ENCODE data around the gene XCL2.
"Not testable (repeated sequence)": the region's sequence is repeated elsewhere in the genome, so short reads cannot be mapped to it uniquely, and the experiment has no call there.

The XCL2 gene, protein sequence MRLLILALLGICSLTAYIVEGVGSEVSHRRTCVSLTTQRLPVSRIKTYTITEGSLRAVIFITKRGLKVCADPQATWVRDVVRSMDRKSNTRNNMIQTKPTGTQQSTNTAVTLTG

DNA sequence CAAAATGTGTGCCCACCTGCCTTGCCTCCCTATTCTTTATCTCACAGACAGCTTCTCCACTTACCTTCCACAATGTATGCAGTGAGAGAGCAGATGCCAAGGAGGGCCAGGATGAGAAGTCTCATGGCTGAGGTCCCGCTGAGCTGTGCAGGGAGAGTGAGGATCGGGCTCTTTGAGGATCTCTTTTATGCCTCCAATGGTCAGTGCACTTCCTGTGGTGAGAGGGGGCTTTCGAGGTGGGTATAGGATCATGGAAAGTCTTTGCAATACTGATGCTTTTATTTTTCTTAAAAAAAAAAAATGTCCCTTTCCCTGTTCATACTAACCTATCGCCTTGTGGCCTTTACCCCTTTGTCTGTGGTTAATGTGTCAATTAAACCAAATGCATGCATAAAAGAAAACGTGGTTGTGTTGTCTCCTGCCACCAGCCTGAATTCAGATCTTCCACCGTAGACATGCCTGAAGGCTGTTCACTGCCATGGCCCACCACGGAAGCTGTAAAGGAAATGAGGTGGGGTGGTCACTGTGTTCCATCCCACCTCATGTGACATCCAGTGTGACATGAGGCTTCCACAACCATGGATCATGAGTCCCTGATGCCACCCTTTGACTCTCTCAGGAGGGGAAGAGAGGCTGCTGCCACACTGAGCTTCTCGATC is at the start of gene XCL2:
TSS of gene XCL2 (minus strand) at position 158 of the 659 bp plus-strand sequence. CDS start at position 125, 33 bp downstream.
- not testable (repeated sequence) for DNase-seq (ENCODE audit: extremely low read depth, low read depth)

DNA sequence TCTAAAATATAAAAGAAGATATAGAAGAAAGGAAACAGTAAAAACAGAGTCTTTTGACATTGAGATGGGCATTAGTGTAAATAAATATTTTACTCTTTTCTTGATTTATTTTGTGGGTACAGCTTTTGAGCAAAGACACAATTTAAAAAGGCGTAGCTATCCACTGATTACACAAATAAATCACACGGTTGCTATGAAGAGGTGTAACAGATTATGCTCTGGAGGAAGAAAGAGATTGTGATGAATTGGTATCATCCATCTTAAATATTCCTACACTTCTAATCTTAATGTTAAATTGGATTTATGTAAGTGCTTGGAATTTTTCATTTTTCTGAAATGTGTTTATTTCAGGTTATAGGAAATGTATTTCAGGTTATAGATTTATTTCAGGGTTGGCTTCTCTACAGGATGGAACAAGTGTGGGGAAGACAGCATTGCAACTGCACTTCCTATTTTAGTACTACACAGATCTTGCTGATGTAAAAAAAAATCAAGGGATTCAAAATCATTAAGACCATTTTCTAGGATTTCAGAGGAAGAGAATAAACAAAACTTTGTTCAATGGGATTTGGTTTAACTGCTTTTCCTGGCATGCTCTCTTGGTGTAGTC is 47.9 kb upstream of the XCL2 start:
- no peak for DNase-seq (ENCODE audit: extremely low read depth, low read depth)
- TF ChIP-seq, protein P1, sequence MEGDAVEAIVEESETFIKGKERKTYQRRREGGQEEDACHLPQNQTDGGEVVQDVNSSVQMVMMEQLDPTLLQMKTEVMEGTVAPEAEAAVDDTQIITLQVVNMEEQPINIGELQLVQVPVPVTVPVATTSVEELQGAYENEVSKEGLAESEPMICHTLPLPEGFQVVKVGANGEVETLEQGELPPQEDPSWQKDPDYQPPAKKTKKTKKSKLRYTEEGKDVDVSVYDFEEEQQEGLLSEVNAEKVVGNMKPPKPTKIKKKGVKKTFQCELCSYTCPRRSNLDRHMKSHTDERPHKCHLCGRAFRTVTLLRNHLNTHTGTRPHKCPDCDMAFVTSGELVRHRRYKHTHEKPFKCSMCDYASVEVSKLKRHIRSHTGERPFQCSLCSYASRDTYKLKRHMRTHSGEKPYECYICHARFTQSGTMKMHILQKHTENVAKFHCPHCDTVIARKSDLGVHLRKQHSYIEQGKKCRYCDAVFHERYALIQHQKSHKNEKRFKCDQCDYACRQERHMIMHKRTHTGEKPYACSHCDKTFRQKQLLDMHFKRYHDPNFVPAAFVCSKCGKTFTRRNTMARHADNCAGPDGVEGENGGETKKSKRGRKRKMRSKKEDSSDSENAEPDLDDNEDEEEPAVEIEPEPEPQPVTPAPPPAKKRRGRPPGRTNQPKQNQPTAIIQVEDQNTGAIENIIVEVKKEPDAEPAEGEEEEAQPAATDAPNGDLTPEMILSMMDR (IDR thresholded peaks at IDR 0.05; ENCODE audit: low read depth, low read length): no peak

GRCh38 chr1:168591066-168591465 is 47.3 kb upstream of the XCL2 start:
- TF ChIP-seq, protein P1 (IDR thresholded peaks at IDR 0.05; ENCODE audit: low read depth, low read length): no peak
- DNase-seq (ENCODE audit: extremely low read depth, low read depth): no peak

- no peak for DNase-seq (ENCODE audit: extremely low read depth, low read depth)
- TF ChIP-seq, protein P1 (IDR thresholded peaks at IDR 0.05; ENCODE audit: low read depth, low read length): no peak
Observed at GRCh38 chr1:168589167-168589566, 45.4 kb upstream of the XCL2 start.

DNA sequence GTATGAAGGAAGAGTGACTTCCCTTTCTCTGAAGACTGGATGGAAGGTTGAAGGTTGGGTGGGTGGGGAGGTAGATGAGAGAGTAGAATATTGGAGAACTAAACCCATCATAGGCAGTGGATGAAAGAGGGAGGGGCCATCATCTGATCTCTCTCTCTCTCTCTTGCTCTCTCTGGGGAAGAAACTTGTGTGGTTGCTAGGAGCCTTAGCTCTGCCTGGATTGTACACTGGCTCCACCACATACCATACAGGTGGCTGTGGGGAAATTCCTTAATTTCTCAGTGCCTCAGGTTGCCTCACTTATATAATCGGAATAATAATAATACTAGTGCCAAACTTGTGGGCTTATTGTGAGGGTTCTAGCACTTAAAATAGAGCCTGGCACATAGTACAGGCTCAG is 42.1 kb upstream of the XCL2 start:
- DNase-seq (ENCODE audit: extremely low read depth, low read depth): no peak
- TF ChIP-seq, protein P1 (IDR thresholded peaks at IDR 0.05; ENCODE audit: low read depth, low read length): no peak

GRCh38 chr1:168585191-168585590 is 41.4 kb upstream of the XCL2 start:
- DNase-seq (ENCODE audit: extremely low read depth, low read depth): no peak
- TF ChIP-seq, protein P1 (IDR thresholded peaks at IDR 0.05; ENCODE audit: low read depth, low read length): no peak

DNA sequence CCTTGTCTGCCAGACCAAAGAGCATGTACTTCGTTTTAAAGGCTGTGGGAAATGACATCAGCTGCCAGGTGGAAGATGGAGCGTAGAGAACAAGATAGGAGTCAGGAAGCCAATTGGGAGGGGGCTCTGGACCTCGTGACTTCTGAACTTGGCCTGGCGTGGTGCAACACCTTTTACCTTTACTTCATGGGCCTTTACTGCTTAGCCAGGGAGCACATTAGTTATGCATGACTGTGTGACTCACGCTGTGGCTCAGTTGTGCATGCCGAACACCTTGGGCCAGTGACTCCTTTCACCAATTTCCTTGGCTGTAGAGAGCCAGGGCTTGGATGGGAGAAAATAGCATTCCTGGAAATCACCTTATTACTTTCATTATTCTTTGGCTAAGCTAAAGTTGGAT is 39.8 kb upstream of the XCL2 start:
- DNase-seq (ENCODE audit: extremely low read depth, low read depth): no peak
- TF ChIP-seq, protein P1 (IDR thresholded peaks at IDR 0.05; ENCODE audit: low read depth, low read length): no peak
